BE2C (cell line): ENCODE results near the gene SLC26A4.

Source experiments
- DNase-seq: peaks from one replicate; pipeline ENCODE4 v3.0.0-alpha.2; 2020
- H3K27me3 ChIP-seq: fragments of 250-450 bp; sonication (Bioruptor Pico); 2 replicates; pipeline ENCODE4 v1.5.1; 2020; ENCODE audit warnings: mild to moderate bottlenecking
- H3K36me3 ChIP-seq: fragments of 250-450 bp; sonication (Bioruptor Pico); 2 replicates; pipeline ENCODE4 v1.5.1; 2020; ENCODE audit warnings: mild to moderate bottlenecking
- H3K4me1 ChIP-seq: fragments of 250-450 bp; sonication (Bioruptor Pico); 2 replicates; pipeline ENCODE4 v1.5.1; 2020
- H3K4me3 ChIP-seq: 2 replicates; pipeline ENCODE4 v1.5.1; 2011; ENCODE audit warnings: low read depth, low read length
- H3K9me3 ChIP-seq: fragments of 250-450 bp; sonication (Bioruptor Pico); 2 replicates; pipeline ENCODE4 v1.5.1; 2020
- CTCF ChIP-seq: IDR thresholded peaks from 2 replicates; pipeline ENCODE4 v1.5.1; 2012; ENCODE audit warnings: mild to moderate bottlenecking, low read depth, low read length

Gene SLC26A4

GRCh38 chr7:107622429-107622828 is 38.2 kb upstream of the SLC26A4 start:
- Histone ChIP-seq H3K4me3 (no peak overlapping the region), H3K36me3 (no peaks in the 10 kb centered on the region), H3K9me3 (no peaks in the 10 kb centered on the region), H3K4me1 (no peaks in the 10 kb centered on the region; the same call in 1 of the 2 replicates), H3K27me3 (no peaks in the 10 kb centered on the region)
- no peak for DNase-seq
- no peak for TF ChIP-seq CTCF

GRCh38 chr7:107622894-107623293 is 37.7 kb upstream of the SLC26A4 start:
- Histone ChIP-seq H3K4me1 (no peaks in the 10 kb centered on the region; the same call in 1 of the 2 replicates), H3K4me3 (no peak overlapping the region), H3K9me3 (no peaks in the 10 kb centered on the region), H3K27me3 (no peaks in the 10 kb centered on the region), H3K36me3 (no peaks in the 10 kb centered on the region)
- DNase-seq, result no peak
- TF ChIP-seq CTCF, result no peak

- TF ChIP-seq CTCF, result no peak
- DNase-seq, result no peak
- Histone ChIP-seq H3K27me3 (no peaks in the 10 kb centered on the region), H3K9me3 (no peaks in the 10 kb centered on the region), H3K4me3 (no peak overlapping the region), H3K4me1 (no peaks in the 10 kb centered on the region), H3K36me3 (no peaks in the 10 kb centered on the region)
Measured at GRCh38 chr7:107627002-107627401, 33.6 kb upstream of the SLC26A4 start.

- no peak for TF ChIP-seq CTCF
- no peaks in the 10 kb centered on the region for H3K36me3 ChIP-seq
- H3K4me1 ChIP-seq, result no peaks in the 10 kb centered on the region
- no peak overlapping the region for H3K4me3 ChIP-seq
- H3K27me3 ChIP-seq, result no peaks in the 10 kb centered on the region
- H3K9me3 ChIP-seq, result no peaks in the 10 kb centered on the region
- no peak for DNase-seq
Measured at GRCh38 chr7:107628461-107629064, 32.1 kb upstream of the SLC26A4 start.

GRCh38 chr7:107630342-107630741 is 30.3 kb upstream of the SLC26A4 start:
- TF ChIP-seq CTCF, result no peak
- no peaks in the 10 kb centered on the region for H3K4me1 ChIP-seq
- H3K27me3 ChIP-seq, result no peaks in the 10 kb centered on the region
- no peaks in the 10 kb centered on the region for H3K36me3 ChIP-seq
- no peaks in the 10 kb centered on the region for H3K9me3 ChIP-seq
- no peak for DNase-seq
- no peak overlapping the region for H3K4me3 ChIP-seq

- no peaks in the 10 kb centered on the region for H3K36me3 ChIP-seq
- TF ChIP-seq CTCF, result no peak
- no peaks in the 10 kb centered on the region for H3K9me3 ChIP-seq
- H3K4me1 ChIP-seq, result no peaks in the 10 kb centered on the region
- H3K27me3 ChIP-seq, result no peaks in the 10 kb centered on the region
- DNase-seq, result peak; percentile 21
- no peak overlapping the region for H3K4me3 ChIP-seq
Measured at GRCh38 chr7:107631588-107632491, 28.8 kb upstream of the SLC26A4 start.
